SW480 (cell line): ENCODE measurements around the gene ANKRD2.
"Not testable (repeated sequence)": the region's sequence is repeated elsewhere in the genome, so short reads cannot be mapped to it uniquely, and the experiment has no call there.

ENCODE experiments used
- DNase-seq: peaks from one replicate; pipeline ENCODE4 v3.0.0-alpha.2; 2016; ENCODE audit warnings: low spot score

ANKRD2 gene

DNA sequence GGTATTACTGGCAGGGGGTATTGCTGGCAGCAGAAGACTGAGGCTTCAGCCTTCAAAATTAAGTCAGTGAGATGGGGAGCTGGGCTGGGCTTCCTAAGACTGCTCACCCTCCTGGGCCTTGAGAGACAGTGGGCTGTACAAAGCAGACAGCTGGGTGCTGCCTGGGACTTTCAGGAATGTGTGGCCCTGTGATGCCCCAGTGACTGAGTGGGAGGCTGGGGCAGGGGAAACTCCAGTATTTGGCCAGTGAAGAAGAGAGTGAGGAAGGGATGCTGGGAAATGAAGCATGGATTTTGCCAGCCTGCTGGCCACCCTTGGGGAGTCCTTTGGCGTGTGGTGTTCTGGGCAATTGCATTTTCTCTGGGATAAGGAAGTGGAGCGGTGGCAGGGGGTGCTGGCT, 442 bp downstream of the ANKRD2 start:
- DNase-seq, result no peak

DNA sequence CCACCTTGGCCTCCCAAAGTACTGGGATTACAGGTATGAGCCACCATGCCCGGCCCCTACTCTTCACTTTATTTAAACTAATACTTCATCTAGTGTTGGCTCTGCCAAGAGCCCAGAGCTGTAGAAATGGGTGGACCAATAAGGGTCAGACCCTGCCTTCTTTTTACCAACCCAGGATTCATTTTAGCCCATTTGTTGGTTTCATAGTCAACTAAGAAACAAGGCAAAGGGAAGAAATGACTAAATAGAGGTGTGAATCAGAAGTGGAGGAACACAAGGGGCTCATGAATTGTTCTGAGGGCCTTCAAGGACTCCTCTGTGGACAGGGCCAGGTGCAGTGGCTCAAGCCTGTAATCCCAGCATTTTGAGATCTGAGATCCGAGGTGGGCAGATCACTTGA, 1.1 kb downstream of the ANKRD2 start:
- DNase-seq, result no peak

DNA sequence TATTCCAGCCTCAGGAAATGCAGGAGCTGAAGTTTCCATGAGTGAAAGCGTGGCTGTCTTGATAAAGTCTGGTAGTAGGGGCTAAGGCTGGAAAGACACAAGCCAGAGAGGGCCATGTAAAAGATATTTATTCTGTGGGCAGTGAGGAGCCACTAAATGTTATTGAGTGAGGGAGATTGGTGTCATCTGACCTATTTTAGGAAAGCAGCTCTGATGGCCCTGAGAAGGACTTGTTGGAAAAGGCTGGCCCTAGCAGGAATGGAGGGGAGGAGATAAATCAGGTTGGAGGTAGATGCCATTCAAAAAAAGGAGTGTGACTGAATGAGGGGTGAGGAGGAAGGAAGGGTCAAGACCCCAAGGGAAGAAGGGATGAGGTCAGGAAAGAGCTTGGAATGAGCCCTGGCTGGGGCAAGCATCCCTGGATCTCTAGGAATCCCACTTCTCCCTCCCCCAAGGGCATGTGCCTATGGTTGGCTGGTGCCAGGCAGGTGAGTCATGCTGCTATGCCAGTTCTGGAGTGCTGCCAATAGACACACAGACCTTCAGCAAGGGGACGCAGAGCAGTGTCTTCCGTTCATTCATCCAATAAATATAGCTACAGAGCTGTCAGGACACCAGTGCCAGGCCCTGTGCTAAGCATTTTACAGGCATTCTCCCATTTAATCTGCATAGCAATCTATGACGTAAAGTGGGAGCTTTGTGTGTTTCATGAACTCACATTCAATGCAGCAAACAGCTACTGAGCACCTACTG, 2.0 kb downstream of the ANKRD2 start:
- peak; percentile 93 for DNase-seq

DNA sequence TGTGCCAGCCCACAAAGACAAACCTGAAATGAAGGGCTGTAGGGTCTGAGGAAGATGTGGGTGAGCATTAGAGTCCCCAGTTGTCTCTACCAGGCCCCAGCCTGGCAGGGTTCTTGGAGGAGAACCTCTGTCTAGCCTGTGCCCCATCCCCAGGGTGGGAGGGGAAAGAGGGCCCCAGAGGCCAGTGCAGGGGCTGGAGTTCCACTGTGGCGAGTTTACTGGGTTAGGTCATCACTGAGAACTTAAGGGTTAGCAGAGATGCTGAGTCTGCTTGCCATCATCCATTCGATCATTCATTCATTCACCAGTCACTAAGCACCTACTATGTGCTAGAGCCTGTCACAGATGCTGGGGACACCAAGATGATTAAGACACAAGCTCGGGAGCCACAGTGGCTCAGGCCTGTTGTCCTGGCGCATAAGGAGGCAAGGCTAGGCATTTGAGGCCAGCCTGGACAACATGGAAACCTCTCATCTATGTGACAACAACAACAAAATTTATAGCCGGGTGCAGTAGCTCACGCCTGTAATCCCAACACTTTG, 2.6 kb downstream of the ANKRD2 start:
- no peak for DNase-seq

DNA sequence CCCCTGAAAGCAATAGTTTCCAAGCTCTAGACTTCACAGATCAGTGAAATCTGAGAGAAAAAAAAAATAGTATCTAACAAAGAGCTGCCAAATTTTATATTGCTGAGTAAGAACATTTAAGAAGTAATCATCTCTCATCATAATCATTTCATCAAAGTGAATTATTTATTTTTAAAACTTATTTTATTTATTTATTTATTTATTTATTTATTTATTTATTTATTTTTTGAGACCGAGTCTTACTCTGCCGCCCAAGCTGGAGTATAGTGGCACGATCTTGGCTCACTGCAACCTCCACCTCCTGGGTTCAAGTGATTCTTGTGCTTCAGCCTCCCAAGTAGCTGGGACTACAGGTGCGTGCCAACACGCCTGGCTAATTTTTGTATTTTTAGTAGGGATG, 3.9 kb downstream of the ANKRD2 start:
- DNase-seq, result not testable (repeated sequence)

DNA sequence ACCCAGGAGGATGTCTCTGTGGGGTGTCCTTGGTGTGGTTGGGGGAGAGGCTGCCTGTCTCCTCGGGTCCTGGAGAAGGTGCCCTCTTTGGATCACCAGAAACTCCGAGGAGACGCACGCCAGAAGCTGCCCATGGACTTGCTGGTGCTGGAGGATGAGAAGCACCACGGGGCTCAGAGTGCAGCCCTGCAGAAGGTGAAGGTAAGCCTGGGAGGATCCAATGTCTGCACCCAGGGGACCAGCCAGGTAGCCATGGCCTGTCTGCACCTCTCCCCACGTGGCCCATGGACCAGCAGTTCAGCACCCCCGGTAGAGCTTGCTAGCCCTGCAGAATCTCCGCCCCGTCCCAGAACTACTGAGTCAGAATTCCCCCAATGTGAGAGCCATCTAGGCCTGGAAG, 5.1 kb downstream of the ANKRD2 start:
- no peak for DNase-seq

DNA sequence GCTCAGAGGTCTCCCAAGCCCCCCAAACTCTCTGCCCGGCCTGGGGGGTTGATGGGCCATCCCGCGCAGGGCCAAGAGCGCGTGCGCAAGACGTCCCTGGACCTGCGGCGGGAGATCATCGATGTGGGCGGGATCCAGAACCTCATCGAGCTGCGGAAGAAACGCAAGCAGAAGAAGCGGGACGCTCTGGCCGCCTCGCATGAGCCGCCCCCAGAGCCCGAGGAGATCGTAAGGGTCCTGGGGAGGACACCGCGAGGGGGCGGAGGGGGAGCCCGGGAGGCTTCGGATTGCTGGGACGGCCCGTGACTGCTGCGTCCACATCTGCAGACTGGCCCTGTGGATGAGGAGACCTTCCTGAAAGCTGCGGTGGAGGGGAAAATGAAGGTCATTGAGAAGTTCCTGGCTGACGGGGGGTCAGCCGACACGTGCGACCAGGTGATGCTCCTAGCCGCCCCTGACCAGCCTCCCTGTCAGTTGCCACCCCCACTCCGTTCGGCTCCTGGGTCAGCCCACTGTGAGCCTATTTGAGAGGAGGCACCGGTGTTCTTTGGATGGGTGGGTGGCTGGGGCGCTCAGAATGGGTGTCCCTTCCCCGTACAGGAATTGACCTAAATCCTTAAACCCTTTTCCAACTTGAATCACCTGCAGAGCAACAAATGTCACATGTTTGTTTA, 5.7 kb downstream of the ANKRD2 start:
- no peak for DNase-seq

DNA sequence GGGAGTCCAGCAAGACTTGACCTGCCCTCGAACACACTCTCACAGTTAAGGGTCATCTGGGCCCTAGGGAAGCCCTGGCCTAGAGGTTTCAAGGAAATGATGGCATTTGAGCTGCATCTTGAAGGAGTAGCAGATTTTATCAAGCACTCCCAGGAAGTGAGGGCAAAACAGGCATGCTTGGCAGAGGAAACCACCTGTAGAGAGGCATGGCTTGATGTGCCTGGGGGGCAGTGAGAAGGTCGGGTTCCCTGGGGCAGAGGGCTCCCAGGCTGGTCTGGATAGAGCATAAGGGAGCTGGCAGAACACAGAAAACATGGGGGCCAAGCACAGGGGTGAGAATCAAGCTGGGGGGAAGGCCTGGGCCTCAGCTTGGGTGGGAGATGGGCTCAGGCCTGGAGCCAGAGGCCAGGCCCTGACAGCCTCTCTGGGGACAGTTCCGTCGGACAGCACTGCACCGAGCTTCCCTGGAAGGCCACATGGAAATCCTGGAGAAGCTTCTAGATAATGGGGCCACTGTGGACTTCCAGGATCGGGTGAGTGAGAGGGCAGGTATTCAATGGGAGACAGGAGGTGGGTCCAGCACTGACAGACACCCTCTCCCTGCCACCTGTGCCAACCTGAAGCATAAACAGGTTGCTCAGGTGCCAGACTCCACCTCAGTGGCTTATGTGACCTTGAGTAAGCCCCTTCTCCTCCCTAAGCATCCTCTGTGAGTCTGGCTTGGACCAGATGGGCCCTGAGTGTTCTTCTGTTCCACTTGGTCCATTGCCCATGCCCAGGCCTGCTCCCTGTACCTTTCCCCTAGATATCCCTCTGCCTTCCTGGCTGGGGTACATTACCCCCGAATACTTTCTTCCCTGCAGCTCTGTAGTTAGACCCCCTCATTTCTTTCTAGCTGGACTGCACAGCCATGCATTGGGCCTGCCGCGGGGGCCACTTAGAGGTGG, 8.1 kb downstream of the ANKRD2 start:
- no peak for DNase-seq

DNA sequence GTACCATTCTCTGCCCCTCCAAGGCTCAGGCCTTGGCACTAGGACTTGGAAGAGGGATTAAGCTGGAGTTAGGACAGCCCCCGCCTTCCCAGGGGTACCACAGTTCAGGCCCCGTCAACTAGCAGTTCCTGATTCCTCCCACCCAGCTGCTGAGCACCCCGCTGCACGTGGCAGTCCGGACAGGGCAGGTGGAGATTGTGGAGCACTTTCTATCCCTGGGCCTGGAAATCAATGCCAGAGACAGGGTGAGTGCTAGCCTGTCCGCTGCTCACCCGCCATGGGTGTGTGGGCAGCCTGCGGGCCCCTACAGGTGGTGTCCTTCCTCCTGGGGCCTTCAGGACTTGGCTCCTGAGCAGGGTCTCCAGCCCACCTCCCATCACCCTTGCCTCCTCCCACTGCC, 9.6 kb downstream of the ANKRD2 start:
- no peak for DNase-seq

DNA sequence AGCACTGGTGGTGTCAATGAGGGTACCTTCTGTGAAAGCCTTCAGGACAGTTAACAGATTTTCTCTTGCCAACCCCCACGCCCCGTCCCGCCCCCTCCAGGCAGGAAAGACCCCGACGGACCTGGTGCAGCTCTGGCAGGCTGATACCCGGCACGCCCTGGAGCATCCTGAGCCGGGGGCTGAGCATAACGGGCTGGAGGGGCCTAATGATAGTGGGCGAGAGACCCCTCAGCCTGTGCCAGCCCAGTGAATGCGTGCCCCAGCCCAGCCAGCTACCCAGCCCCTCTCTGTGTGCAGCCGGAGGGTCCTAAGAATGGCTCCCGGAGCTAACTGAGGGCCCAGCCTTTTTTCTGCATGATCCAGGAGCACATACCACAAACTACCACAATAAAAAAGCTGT, 10.9 kb downstream of the ANKRD2 start:
- no peak for DNase-seq

DNA sequence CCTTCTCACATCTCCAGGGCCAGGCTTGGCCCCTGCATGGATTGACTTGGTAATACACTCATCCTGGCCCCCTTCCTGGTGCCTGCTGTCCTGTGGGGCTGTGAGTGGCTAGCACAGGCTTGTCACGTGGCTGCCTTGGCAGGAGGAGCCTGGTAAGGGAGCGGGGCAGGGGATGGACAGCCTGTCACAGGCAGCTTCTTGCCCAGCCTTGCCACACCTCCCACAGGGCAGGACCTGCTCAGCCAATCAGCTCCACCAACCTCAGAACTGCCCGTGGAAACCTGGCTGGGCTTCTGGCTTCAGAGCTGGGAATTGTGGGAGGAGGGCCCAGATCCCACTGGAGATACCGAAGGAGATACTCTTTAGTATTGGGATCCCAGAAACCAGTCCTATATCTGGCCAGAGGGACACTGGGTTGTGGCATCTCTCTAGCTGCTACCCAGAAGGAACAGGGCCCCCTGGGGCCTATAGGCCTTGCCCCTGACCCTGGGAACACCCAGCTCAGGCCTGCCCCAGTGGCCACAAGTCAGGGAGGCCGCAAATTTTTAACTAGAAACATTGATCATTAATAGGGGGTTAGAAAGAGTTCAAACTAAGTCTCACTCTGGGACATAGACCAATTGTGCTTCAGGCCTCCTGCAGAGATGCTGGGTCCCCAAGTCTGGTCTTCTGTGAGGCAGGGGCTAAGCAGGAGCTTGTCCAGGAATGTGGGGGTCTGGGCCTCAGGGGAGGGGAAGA, 11.7 kb downstream of the ANKRD2 start, which contains the start of gene HOGA1:
HOGA1 (plus strand) TSS at position 330 of the 738 bp plus-strand sequence; CDS start at position 645, 315 bp downstream.
- DNase-seq, result peak; percentile 79

DNA sequence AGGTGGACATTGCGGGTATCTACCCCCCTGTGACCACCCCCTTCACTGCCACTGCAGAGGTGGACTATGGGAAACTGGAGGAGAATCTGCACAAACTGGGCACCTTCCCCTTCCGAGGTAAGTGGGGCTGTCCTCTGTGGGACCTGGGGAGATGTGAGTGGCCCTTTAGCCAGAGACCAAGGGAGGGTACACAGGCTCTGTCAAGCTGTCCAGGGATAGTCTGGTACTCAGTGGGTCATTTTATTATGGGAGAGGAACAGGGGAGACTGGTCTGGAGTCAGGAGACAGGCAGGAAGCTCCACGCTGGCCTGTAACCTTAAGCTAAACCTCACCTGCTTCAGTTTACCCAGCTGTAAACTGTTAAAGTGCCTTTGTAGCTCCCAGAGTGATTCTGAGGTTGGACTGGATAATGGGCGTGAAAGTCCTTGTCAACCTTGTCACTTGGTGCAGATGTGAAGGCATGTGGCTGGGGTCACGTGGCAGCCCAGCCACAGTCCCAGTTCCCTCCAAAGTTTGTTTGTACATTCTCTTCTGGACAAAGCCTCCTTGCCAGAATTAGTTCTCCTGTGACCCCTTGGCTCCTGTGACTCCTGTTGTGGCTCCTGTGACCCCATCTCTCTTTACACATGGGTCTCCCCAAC, 12.3 kb downstream of the ANKRD2 start:
- no peak for DNase-seq

DNA sequence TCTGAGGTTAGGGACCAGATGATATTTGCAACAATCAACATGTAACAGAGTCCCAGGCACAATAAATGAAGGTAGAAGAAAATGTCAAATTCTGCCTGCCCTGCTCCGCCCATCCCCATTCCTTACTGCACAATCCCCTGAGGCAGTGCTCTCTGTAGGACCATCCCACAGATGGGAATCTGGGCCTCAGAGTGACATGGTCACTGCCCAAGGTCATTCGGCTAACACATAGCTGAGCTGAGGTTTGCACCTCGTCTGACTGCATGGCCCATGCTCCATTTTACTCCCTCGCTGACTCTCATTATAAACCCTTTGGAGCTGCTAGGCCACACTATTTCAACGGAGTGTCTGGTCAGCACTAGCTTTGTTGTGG, 12.8 kb downstream of the ANKRD2 start:
- DNase-seq, result no peak

DNA sequence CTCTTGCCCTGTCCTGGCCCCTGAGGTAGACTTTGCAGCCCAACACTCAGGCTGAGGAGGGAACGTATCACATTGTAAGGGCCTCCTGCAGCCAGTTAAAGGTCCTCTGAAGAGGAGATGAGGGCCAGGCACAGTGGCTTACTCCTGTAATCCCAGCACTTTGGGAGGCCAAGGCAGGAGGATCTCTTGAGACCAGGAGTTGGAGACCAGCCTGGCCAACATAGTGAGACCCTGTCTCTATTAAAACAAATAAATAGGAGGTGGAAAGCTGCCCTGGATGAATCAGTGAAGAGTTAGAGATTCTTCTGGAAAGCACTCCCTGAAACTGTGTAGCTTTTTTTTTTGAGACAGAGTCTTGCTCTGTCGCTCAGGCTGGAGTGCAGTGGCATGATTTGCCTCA, 14.6 kb downstream of the ANKRD2 start:
- DNase-seq, result no peak

DNA sequence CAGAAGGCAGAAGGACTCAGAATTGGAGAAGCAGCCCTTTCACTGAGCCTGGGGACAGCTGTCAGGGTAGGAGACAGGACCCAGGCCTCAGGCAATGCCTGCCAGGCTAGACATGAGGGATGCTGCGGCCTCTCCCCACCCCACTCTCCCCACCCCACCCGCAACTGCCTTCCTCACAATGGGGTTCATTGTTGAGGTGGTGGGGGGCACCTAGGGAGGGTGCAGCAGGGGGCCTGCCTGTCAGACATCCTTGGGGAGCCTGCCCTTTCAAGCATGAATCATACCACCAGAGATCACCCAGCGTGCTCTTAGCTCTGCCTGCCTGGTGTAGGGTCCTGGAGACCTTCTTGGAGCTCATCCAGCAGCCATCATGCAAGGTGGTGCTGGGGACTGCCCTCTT, 16.9 kb downstream of the ANKRD2 start, which contains the start of gene C10orf62:
C10orf62 (plus strand) TSS at position 243 of the 400 bp plus-strand sequence. CDS start 177 bp downstream, outside the sequence.
- no peak for DNase-seq

DNA sequence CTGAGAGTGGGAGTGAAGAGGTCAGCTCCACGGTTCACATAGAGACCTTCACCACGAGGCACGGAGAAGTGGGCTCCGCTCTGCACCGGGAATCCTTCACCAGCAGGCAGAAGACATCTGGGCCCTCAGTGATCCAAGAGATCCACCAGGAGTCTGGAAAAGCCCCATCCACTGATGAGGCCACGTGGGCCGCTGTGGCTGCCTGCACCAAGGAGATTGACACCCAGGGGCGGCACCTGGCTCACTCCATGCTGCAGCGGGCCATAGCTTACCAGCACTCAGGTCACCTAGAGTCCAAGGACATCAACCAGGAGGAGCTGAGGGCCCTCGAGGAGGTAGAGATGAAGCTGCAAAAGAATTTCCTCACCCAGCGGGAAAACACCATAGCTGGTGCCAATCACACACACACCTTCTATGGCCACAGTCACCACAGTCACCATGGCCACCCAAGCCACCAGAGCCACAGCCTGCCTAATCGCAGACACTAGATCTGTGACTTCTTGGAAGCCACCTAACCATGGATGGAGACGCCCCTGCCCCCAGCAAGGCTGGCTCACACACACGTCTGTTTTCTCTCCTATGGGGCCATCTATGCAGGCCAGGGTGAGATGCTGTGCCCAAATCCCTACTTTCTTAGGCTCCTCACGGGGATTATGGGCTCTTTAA, 17.6 kb downstream of the ANKRD2 start:
- no peak for DNase-seq

DNA sequence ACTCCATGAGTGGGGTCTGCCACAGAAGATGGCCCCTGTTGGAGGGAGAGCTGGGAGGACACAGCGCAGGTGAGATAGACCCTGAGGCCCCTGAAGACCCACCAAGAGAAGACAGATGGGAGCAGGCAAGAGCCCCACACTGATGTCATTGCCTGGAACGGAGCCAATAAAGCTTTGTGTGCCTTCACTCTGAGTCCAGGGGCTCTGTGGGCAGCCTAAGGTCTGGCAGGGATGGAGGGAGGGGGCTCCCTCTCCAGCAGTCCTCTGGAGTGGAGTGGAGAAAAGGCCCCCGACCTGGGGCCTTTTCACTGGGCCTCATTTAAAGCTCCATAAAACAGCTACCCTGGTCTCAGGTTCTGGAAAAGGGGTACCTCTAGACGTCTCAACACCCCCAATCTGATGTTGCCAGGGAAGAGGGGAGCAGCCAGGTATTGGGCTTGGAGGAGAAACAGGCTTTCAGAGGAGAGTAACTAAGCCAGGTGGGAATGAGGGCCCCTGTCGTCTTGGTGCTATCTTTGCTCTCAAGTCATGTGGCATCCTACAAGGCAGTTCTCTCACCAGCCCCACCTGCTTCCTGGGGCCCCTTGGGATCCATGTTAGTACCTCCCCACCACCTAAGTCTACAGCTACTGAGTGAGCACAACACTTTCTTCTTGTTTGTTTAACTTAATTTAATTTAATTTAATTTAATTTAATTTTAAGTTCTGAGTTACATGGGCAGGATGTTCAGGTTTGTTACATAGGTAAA, 18.3 kb downstream of the ANKRD2 start:
- no peak for DNase-seq

DNA sequence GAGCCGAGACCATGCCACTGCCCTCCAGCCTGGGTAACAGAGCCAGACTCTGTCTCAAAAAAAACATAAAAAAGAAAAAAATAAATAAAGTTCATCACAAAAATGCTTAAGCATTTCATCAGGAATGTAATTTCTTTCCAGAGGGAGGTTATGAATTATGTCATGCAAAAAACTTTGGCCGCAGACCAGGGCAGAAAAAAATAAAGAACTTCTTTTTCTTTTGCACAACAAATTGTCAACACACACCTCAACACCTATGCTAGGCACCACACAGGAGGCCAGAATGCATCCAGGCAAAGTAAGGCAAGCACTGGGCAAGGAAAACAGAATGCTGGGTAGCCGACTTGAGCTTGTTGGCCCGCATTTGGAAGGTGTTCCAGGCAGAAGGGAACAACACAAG, 20.8 kb downstream of the ANKRD2 start:
- no peak for DNase-seq
